ENCODE results near the gene SMARCA4. TPM values are rescaled to one million over a fixed set of nuclear protein-coding genes. Genes with fewer than 3 reads are reported as not detected.

The SMARCA4 gene
- total and polyA plus RNA-seq, 11 donors: 34.1 to 70.9 (median 48.6) TPM

DNA sequence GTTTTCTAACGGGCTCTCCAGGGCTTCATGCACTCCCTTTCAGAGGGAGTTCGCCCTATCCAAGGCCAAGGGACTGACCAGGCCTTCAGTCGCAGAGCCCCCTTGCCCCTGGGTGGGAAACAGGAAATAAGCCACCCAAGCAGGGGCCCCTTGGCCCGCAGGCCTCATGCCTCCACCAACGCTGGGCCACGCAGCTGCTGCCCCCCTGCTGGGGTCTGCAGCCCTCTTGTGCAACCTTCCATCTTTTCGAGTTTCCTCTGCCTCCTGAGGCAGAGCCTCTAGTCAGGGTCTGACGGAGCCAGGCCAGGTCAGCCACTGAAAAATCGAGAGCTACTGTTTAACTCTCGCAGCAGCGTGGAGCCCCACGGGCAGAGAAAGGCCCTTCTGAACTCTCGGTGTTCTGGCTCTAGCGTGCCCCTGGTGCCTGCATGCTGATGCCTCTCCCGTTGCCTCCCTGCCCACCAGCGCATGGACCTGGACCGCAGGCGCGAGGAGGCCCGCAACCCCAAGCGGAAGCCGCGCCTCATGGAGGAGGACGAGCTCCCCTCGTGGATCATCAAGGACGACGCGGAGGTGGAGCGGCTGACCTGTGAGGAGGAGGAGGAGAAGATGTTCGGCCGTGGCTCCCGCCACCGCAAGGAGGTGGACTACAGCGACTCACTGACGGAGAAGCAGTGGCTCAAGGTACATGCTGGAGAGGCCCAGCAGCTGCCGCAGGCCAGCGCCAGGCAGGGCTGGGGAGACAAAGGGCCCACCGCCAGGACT lies 73.8 kb downstream of the SMARCA4 start:
- no peak for DNase-seq
- ATAC-seq: no peak
- Histone ChIP-seq H3K9me3 (no peaks in the 10 kb centered on the region), H3K4me3 (no peak overlapping the region), H3K4me1 (peaks cover 0 to 9% (median 4%) of the 10 kb centered on the region in 12 donors), H3K27ac (peak overlapping the region in 2 of 12 donors; percentile 9 to 33), H3K36me3 (peaks cover 0 to 99% (median 87%) of the 10 kb centered on the region in 9 donors), H3K27me3 (no peaks in the 10 kb centered on the region)
- WGBS, 4 donors: 88 to 93% (median 93%) methylated on average over 20 to 38 of the region's 38 CpGs
- TF ChIP-seq POLR2A (IDR thresholded peaks at IDR 0.05): no peak
- no peak for TF ChIP-seq CTCF (IDR thresholded peaks at IDR 0.05)
- intact Hi-C loops (cut with DNase I): loop anchor here (2.0 to 10.0 kb wide), 11 partner anchors 50 to 553 kb away; partner anchors contain the start of gene LDLR (in 3 of the 10)

- no peaks in the 10 kb centered on the region for H3K27me3 ChIP-seq
- peaks cover 0 to 98% (median 83%) of the 10 kb centered on the region in 9 donors for H3K36me3 ChIP-seq
- H3K4me1 ChIP-seq: peaks cover 0 to 9% (median 4%) of the 10 kb centered on the region in 12 donors
- intact Hi-C loops (cut with DNase I): loop anchor here (2.0 to 10.0 kb wide), 12 partner anchors 49 to 552 kb away; partner anchors contain the start of gene LDLR (in 3 of the 10)
- peak; percentile 93 to 96 (median 93) for ATAC-seq
- 38 to 52% (median 52%) methylated on average over 8 to 15 of the region's 15 CpGs for WGBS, 4 donors
- TF ChIP-seq POLR2A (IDR thresholded peaks at IDR 0.05) (no peak), CTCF (IDR thresholded peaks at IDR 0.05) (peak; percentile 73 to 92 (median 87))
- no peak overlapping the region for H3K4me3 ChIP-seq
- H3K9me3 ChIP-seq: no peaks in the 10 kb centered on the region
- peak; percentile 89 to 95 (median 92) for DNase-seq
- peak overlapping the region in 4 of 12 donors; percentile 9 to 33 (median 20) for H3K27ac ChIP-seq
These were observed 74.9 kb downstream of the SMARCA4 start for GRCh38 chr19:11035441-11036377.

- Histone ChIP-seq H3K4me3 (no peak overlapping the region), H3K27me3 (no peaks in the 10 kb centered on the region), H3K27ac (no peak overlapping the region), H3K36me3 (peaks cover 0 to 98% (median 89%) of the 10 kb centered on the region in 9 donors), H3K9me3 (no peaks in the 10 kb centered on the region), H3K4me1 (peaks cover 0 to 9% (median 4%) of the 10 kb centered on the region in 12 donors)
- 84 to 96% (median 86%) methylated on average over 4 of the region's 4 CpGs for WGBS, 4 donors
- ATAC-seq (no peak), DNase-seq (no peak)
- TF ChIP-seq CTCF (IDR thresholded peaks at IDR 0.05) (no peak), POLR2A (IDR thresholded peaks at IDR 0.05) (no peak)
- intact Hi-C loops (cut with DNase I): loop anchor here (5.0 to 10.0 kb wide), 10 partner anchors 46 to 549 kb away; partner anchors contain the start of gene LDLR (in 3 of the 10)
These were observed 77.7 kb downstream of the SMARCA4 start for GRCh38 chr19:11038511-11038910.
